ENCODE results near the gene MUC4. TPM values are rescaled to one million over a fixed set of nuclear protein-coding genes. Genes with fewer than 3 reads are reported as not detected.
A peak's percentile ranks its signal among the peaks of the same experiment; 100 is the strongest.
"Not testable (repeated sequence)": the region's sequence is repeated elsewhere in the genome, so short reads cannot be mapped to it uniquely, and the experiment has no call there.

MUC4 gene
- total RNA-seq, 2 experiments from 2014 or later = 0.02 TPM; not detected in 1

DNA sequence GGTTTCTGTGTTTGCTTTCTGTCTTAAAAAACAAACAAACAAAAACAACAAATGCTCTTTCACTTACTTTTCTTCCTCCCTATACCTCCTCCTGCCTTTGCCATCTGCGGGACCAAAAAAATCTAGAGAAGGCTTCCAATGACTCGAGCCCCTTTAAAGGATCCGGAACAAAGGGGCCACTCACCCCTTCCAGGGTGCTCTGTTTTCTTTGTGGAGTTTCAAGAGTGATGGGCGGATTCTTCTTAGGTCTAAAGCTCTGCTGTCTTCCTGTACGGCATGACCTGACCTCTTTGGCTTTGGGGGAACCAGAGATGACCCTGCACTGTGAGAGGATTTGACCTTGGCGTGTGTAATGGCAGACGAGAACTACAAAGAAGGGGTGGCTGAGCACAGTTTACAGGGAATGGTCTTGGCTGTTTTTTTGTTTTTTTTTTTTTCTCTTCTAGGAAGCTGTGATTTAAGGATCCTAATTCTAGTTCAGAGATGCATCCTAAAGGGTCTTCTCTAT lies 93.2 kb downstream of the MUC4 start:
- no peak overlapping the region for H3K4me3 Mint-ChIP-seq
- H3K27ac Mint-ChIP-seq = no peak overlapping the region
- H3K9me3 Mint-ChIP-seq = no peaks in the 10 kb centered on the region
- DNase-seq = no peak
- H3K27me3 Mint-ChIP-seq (ENCODE audit: low read depth) = no peaks in the 10 kb centered on the region
- peaks cover 4% of the 10 kb centered on the region for H3K4me1 Mint-ChIP-seq (ENCODE audit: low read depth)
- CTCF ChIA-PET = interaction anchor here (0.7 kb wide), 1 partner anchor 114 kb away, joined by 3 read pairs; no protein-coding TSS in a partner anchor
- intact Hi-C loops (cut with micrococcal nuclease) = no loop called here
- H3K36me3 Mint-ChIP-seq (ENCODE audit: low read depth) = peaks cover 7% of the 10 kb centered on the region

DNA sequence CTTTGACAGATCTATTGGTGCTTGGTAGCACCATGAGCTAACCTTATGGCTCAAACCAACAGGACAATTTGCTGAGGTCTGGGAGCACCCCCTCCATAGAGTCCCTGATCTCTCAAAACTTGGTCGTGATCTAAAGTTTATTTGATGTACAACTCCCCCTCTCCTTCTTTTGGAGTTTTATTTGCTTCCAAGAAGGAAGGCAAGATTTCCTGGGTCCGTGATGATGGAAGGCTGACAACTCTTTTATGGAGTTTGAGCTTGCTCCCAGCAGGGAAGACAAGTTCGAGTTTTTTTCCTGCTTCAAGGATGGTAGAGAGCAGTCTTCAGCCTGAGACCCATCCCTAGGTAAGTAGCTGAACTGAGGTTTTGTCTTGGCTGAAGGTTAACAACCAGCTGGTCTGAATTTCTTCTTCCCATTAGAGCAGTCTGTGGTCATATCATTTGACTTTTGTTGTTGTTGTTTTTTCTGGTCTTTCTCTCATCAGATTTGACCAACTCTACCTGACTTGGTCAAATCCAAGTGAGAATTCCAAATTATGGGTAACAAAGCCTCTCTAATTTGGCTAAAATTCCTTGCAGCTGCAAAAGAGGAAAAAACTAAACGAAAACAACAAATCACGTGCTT lies 93.8 kb downstream of the MUC4 start:
- H3K36me3 Mint-ChIP-seq (ENCODE audit: low read depth) = peaks cover 7% of the 10 kb centered on the region
- CTCF ChIA-PET = no interaction called here

DNA sequence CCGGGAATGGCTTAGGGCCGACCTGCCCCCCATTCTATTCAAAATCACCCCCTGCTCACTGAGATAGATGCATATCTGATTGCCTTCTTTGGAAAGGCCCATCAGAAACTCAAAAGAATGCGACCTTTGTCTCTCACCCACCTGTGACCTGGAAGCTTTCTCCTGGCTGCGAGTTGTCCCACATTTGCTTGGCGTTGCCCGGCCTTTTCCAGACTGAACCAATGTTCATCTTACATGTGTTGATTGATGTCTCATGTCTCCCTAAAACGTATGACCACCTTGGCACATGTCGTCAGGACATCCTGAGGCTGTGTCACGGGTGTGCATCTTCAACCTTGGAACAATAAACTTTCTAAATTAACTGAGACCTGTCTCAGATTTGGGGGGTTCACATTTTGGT lies 94.3 kb downstream of the MUC4 start:
- Mint-ChIP-seq H3K27ac (no peak overlapping the region), H3K4me1 (ENCODE audit: low read depth) (peaks cover 4% of the 10 kb centered on the region), H3K4me3 (no peak overlapping the region), H3K27me3 (ENCODE audit: low read depth) (no peaks in the 10 kb centered on the region), H3K9me3 (no peaks in the 10 kb centered on the region), H3K36me3 (ENCODE audit: low read depth) (peaks cover 7% of the 10 kb centered on the region)
- intact Hi-C loops (cut with micrococcal nuclease) = no loop called here
- DNase-seq = no peak
- CTCF ChIA-PET = no interaction called here

More for the DNA sequence above, 93.8 kb downstream of the MUC4 start:
- Mint-ChIP-seq H3K4me3 (no peak overlapping the region), H3K9me3 (no peaks in the 10 kb centered on the region), H3K27ac (no peak overlapping the region), H3K4me1 (ENCODE audit: low read depth) (peaks cover 4% of the 10 kb centered on the region), H3K27me3 (ENCODE audit: low read depth) (no peaks in the 10 kb centered on the region)
- no peak for DNase-seq
- intact Hi-C loops (cut with micrococcal nuclease) = no loop called here

DNA sequence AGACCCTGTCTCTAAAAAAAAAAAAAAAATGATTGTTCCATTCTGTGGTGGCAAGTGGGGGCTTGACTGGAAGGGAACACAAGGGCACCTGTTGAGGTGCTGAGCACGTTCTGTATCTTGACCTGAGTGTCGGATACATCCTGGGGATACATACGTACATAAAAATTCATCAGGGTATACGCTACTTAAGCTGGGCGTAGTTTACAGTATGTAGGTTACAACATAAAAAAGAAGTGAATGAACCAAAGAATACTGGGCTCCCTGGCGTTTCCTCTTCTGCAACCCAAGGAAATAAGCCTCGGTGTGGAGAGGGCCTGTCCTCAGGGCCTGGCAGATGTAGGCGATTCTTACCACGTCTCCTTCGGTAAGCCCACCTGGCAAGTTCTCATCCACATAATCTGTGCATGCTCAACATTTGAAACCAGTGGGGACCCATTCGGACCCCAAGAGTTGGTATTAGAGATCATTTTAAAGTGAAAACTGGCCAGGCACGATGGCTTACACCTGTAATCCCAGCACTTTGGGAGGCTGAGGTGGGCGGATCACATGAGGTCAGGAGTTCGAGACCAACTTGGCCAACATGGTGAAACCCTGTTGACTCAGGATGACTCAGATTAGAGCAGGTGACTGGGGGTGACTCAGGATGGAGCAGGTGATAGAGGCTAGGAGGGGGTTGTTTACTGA lies 96.0 kb downstream of the MUC4 start:
- H3K4me3 Mint-ChIP-seq = no peak overlapping the region
- no peaks in the 10 kb centered on the region for H3K27me3 Mint-ChIP-seq (ENCODE audit: low read depth)
- peaks cover 4% of the 10 kb centered on the region for H3K4me1 Mint-ChIP-seq (ENCODE audit: low read depth)
- intact Hi-C loops (cut with micrococcal nuclease) = no loop called here
- no peaks in the 10 kb centered on the region for H3K9me3 Mint-ChIP-seq
- DNase-seq = peak; percentile 45
- peaks cover 7% of the 10 kb centered on the region for H3K36me3 Mint-ChIP-seq (ENCODE audit: low read depth)
- H3K27ac Mint-ChIP-seq = no peak overlapping the region
- CTCF ChIA-PET = no interaction called here

DNA sequence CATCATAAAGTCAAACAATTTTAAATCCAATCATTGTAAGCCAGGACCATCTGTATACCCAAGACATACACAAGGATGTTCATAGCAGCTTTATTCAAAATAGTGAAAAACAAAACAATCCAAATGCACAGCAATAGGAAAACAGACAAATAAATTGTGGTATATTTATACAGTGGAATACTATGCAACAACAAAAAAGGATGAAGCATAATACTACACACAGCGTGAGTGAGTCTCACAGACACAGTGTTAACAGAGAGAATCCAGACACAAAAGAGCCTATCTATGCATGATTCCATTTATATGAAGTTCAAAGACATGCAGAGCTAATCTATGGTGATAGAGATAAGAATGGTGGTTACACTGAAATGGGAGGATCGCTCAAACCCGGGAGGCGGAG lies 96.6 kb downstream of the MUC4 start:
- no peak for DNase-seq
- Mint-ChIP-seq H3K27ac (no peak overlapping the region), H3K4me3 (no peak overlapping the region), H3K4me1 (ENCODE audit: low read depth) (peaks cover 4% of the 10 kb centered on the region), H3K36me3 (ENCODE audit: low read depth) (peaks cover 7% of the 10 kb centered on the region), H3K9me3 (no peaks in the 10 kb centered on the region), H3K27me3 (ENCODE audit: low read depth) (no peaks in the 10 kb centered on the region)
- CTCF ChIA-PET = interaction anchor here (0.7 kb wide), 1 partner anchor 141 kb away, joined by 3 read pairs; no protein-coding TSS in a partner anchor
- intact Hi-C loops (cut with micrococcal nuclease) = no loop called here

DNA sequence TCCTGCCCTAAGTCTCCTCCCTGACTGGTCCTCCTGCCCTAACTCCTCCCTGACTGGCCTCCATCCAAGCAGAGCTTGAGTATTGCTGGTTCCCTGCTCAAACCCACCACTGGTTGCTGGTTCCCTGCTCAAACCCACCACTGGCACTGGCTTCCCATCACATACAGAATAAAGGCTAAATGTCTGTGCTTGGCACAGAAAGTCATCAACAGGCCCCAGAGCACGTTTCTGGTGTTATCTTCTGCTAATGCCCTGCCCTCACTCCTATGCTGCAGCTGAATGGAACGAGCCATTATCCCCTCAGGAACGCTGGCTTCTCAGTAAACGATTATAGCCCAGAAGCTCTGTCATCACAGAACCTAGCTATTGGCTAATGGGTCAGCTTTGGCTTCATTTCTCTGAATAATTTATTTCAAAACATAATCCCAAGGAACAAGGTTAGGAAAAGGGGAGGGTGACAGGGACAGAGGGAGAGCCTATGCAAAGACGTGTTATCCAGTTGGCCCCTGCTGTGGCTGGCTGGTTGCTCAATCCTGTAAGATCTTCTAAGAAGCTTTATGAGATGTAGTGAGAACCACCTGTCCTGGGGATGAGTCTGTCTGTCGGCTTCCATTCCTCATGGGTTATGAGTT lies 97.2 kb downstream of the MUC4 start:
- Mint-ChIP-seq H3K4me3 (no peak overlapping the region), H3K27me3 (ENCODE audit: low read depth) (no peaks in the 10 kb centered on the region), H3K9me3 (no peaks in the 10 kb centered on the region), H3K4me1 (ENCODE audit: low read depth) (peaks cover 4% of the 10 kb centered on the region), H3K27ac (no peak overlapping the region), H3K36me3 (ENCODE audit: low read depth) (peaks cover 7% of the 10 kb centered on the region)
- no peak for DNase-seq
- intact Hi-C loops (cut with micrococcal nuclease) = no loop called here
- CTCF ChIA-PET = interaction anchor here (0.7 kb wide), 1 partner anchor 141 kb away, joined by 3 read pairs; no protein-coding TSS in a partner anchor

DNA sequence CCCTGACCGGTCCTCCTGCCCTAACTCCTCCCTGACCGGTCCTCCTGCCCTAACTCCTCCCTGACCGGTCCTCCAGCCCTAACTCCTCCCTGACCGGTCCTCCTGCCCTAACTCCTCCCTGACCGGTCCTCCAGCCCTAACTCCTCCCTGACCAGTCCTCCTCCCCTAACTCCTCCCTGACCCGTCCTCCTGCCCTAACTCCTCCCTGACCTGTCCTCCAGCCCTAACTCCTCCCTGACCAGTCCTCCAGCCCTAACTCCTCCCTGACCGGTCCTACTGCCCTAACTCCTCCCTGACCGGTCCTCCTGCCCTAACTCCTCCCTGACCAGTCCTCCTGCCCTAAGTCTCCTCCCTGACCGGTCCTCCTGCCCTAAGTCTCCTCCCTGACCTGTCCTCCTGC lies 98.6 kb downstream of the MUC4 start:
- CTCF ChIA-PET; intact Hi-C loops (cut with micrococcal nuclease); H3K4me3 Mint-ChIP-seq; H3K36me3 Mint-ChIP-seq (ENCODE audit: low read depth); H3K27ac Mint-ChIP-seq; DNase-seq; H3K4me1 Mint-ChIP-seq (ENCODE audit: low read depth); H3K9me3 Mint-ChIP-seq; H3K27me3 Mint-ChIP-seq (ENCODE audit: low read depth): not testable (repeated sequence)

DNA sequence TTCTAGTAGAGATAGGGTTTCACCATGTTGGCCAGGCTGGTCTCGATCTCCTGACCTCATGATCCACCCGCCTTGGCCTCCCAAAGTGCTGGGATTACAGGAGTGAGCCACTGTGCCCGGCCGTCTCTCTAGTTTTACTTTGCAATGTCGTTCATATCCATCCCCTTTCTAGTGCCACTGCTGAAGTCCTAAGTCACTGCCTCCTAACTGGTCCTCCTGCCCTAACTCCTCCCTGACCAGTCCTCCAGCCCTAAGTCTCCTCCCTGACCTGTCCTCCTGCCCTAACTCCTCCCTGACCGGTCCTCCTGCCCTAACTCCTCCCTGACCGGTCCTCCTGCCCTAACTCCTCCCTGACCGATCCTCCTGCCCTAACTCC lies 99.2 kb downstream of the MUC4 start:
- DNase-seq; H3K27ac Mint-ChIP-seq; H3K4me3 Mint-ChIP-seq; H3K4me1 Mint-ChIP-seq (ENCODE audit: low read depth); intact Hi-C loops (cut with micrococcal nuclease); H3K9me3 Mint-ChIP-seq; H3K36me3 Mint-ChIP-seq (ENCODE audit: low read depth); CTCF ChIA-PET; H3K27me3 Mint-ChIP-seq (ENCODE audit: low read depth): not testable (repeated sequence)

DNA sequence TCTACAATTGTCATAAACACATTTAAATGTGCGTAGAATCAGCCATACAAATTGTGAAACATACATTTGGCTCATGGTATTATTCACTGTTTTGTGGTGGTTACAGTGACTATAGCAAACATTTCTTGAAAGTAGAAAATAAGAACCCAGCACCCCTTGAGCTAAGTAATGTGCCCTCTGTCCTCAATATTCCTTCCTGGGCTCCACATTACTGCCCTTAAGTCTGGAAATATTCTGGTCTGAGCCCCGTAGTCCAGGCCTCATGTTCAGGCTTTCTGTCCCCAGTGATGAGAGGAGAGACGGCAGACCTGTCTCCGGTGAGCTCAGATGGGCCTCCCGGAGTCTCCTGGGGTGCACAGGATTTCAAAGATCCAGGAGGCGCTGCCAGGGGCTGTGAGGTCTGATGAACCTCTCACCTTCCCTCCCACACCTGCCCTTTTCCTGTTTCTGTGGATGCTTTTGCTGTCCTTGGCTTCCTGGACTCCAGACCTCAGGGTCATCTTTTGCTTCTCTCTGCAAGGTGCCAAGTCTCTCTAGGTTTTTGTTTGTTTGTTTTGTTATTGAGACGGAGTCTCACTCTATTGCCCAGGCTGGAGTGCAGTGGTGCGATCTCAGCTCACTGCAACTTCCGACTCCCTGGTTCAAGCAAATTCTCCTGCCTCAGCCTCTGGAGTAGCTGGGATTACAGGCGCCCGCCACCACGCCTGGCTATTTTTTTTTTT lies 99.8 kb downstream of the MUC4 start:
- H3K9me3 Mint-ChIP-seq = no peaks in the 10 kb centered on the region
- intact Hi-C loops (cut with micrococcal nuclease) = no loop called here
- no peaks in the 10 kb centered on the region for H3K27me3 Mint-ChIP-seq (ENCODE audit: low read depth)
- peaks cover 4% of the 10 kb centered on the region for H3K4me1 Mint-ChIP-seq (ENCODE audit: low read depth)
- DNase-seq = no peak
- peaks cover 7% of the 10 kb centered on the region for H3K36me3 Mint-ChIP-seq (ENCODE audit: low read depth)
- CTCF ChIA-PET = interaction anchor here (0.5 to 0.6 kb wide), 2 partner anchors 154 to 1092 kb away, joined by 3 to 5 read pairs; no protein-coding TSS in a partner anchor
- H3K27ac Mint-ChIP-seq = no peak overlapping the region
- no peak overlapping the region for H3K4me3 Mint-ChIP-seq

DNA sequence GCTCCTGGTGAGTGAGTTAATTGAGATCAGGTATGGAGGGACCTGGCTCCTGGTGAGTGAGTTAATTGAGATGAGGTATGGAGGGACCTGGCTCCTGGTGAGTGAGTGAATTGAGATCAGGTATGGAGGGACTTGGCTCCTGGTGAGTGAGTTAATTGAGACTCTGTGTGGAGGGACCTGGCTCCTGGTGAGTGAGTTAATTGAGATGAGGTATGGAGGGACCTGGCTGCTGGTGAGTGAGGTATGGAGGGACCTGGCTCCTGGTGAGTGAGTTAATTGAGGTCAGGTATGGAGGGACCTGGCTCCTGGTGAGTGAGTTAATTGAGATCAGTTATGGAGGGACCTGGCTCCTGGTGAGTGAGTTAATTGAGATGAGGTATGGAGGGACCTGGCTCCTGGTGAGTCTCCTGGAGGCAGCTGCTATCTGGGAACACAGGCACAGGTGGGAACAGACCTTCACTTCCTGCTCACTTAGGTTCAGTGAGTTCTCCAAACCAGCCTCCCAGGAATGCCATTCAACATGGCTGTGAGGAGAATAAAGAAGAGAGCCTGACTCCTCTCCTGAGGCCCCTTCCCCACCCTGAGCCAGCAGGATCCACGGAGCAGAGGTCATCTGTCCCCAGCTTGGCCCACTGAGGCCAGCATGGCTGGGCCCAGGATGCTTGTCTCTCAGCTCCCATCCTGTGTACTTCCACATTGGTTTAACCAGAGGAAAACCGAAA lies 100.5 kb downstream of the MUC4 start:
- intact Hi-C loops (cut with micrococcal nuclease); H3K36me3 Mint-ChIP-seq (ENCODE audit: low read depth); H3K4me3 Mint-ChIP-seq; DNase-seq; H3K4me1 Mint-ChIP-seq (ENCODE audit: low read depth); H3K27ac Mint-ChIP-seq; H3K9me3 Mint-ChIP-seq; H3K27me3 Mint-ChIP-seq (ENCODE audit: low read depth): not testable (repeated sequence)
- CTCF ChIA-PET = interaction anchor here (0.5 kb wide), 1 partner anchor 153 kb away, joined by 5 read pairs; no protein-coding TSS in a partner anchor

DNA sequence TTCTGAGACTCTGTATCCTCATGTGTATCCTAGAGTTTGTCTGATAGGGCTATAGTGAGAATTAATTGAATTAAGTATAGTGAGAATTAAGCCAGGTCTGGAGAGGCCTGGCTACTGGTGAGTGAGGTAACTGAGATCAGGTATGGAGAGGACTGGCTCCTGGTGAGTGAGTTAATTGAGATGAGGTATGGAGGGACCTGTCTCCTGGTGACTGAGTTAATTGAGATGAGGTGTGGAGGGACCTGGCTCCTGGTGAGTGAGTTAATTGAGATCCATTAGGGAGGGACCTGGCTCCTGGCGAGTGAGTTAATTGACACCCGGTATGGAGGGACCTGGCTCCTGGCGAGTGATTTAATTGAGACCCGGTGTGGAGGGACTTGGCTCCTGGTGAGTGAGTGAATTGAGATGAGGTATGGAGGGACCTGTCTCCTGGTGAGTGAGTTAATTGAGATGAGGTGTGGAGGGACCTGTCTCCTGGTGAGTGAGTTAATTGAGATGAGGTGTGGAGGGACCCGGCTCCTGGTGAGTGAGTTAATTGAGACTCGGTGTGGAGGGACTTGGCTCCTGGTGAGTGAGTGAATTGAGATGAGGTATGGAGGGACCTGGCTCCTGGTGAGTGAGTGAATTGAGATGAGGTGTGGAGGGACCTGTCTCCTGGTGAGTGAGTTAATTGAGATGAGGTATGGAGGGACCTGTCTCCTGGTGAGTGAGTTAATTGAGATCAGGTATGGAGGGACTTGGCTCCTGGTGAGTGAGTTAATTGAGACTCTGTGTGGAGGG lies 101.4 kb downstream of the MUC4 start:
- H3K36me3 Mint-ChIP-seq (ENCODE audit: low read depth); H3K9me3 Mint-ChIP-seq; DNase-seq; H3K27ac Mint-ChIP-seq; H3K4me3 Mint-ChIP-seq; H3K4me1 Mint-ChIP-seq (ENCODE audit: low read depth); H3K27me3 Mint-ChIP-seq (ENCODE audit: low read depth); CTCF ChIA-PET; intact Hi-C loops (cut with micrococcal nuclease): not testable (repeated sequence)

Measured in activated naive CD4-positive, alpha-beta T cell treated with anti-CD3 and anti-CD28 coated beads for 36 hours (primary cell).